Effector CD4-positive, alpha-beta T cell (primary cell): ENCODE results near the gene RXFP4. TPM values are rescaled to one million over a fixed set of nuclear protein-coding genes. Genes with fewer than 3 reads are reported as not detected.
"Not testable (repeated sequence)": the region's sequence is repeated elsewhere in the genome, so short reads cannot be mapped to it uniquely, and the experiment has no call there.

Experiments
- DNase-seq: peaks from one replicate; pipeline ENCODE4 v3.0.0-alpha.2; 2020
- total RNA-seq: gene quantifications from one replicate; lab custom pipeline; 2026; lab: John Stamatoyannopoulos, UW

The RXFP4 gene
- total RNA-seq: not detected

DNA sequence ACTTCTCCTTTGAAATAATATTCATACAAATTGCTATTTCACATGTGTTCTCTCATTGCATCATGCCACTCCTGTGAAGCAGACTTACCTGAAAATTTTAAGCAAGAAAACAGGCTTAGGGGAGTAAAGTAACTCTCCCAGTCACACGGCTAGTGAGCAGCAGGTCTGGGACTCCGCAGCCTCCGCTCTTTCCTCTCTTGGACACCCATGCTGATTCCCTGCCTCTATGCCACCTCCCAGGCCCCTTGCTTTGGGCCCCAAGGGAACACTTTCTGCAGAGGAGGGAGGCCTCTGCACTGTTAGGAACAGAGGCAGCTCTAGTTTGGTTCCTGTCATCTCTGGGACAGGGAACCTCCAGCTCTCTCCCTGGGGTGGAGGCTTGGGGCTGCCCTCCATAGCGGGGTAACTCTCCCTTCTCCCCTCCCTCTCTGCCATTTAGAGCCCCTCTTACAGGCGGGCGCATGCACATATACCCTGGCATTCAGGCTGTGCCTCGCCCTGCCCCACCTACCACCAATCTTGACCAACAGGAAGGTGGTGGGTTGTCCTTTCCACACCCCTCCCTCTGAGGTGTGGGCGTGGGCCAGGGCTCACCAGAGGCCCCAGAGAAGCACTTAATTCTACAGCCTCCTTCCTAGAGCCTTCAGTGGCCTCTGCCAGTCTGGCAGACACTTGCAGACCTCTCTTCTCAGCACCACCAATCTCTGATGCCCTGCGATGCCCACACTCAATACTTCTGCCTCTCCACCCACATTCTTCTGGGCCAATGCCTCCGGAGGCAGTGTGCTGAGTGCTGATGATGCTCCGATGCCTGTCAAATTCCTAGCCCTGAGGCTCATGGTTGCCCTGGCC is at the start of gene RXFP4:
RXFP4 (plus strand) TSS at position 646 of the 852 bp plus-strand sequence; CDS start at position 718, 72 bp downstream.
- no peak for DNase-seq

GRCh38 chr1:155892796-155893195 is 48.6 kb upstream of the RXFP4 start:
- no peak for DNase-seq

DNA sequence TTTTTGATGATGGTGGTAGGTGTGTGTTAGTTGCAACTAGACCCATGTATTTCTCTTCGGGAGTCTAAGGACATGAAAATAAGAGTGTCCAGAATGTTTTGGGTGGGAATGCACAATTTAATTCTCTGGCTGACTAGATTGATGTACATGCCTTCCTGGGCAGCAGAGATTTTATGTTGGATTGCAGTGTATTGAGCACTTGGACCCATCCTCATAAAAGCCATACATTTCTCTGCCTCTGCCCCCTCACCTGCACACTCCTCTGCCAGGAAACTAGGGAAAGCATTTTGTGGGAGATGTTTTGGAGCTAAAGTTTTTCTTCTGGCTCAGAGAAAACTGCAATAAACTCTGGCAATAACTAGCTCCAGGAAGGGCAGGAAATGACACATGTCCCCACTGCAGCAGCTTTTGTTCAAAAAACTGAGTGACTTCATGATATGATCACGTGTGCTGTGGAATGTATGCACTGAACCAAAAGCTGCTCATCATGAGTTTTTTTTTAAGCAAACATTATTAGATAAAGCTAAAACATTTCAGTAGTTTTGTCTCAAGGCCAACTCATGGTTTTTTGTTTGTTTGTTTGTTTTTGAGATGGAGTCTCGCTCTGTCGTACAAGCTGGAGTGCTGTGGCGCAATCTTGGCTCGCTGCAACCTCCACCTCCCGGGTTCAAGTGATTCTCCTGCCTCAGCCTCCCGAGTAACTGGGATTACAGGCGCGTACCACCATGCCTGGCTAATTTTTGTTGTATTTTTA is 47.9 kb upstream of the RXFP4 start:
- no peak for DNase-seq

DNA sequence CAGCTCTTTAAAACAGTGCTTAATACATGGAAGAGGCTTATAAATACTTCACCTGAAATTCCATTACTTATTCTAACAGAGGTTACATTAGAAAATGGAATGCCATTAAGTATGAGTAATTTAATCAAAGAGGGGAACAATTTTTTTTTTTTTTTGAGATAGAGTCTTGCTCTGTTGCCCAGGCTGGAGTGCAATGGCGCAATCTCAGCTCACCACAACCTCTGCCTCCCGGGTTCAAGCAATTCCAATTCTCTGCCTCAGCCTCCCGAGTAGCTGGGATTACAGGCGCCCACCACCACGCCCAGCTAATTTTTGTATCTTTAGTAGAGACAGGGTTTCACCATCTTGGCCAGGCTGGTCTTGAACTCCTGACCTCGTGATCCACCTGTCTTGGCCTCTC is 45.8 kb upstream of the RXFP4 start:
- DNase-seq: not testable (repeated sequence)

- not testable (repeated sequence) for DNase-seq
Measured at GRCh38 chr1:155896476-155896875, 45.0 kb upstream of the RXFP4 start.

DNA sequence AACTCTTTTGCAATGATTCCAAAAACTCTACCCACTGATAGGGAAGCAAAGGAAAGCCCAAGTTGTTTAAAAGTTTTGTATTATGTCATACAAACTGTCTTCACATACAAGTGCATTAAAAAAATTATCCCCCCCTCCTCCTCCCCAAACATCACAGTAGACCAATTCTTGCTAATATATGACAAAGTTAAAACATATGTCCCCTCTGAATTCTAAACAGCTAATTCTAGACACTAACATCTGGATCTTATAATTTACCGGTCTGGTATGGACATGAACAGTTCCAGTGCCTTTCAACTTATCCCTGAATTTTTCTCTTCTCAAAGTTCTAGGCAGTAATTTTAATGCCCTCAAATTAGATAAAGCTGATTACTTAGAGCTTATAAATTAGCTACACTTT is 43.7 kb upstream of the RXFP4 start:
- no peak for DNase-seq

DNA sequence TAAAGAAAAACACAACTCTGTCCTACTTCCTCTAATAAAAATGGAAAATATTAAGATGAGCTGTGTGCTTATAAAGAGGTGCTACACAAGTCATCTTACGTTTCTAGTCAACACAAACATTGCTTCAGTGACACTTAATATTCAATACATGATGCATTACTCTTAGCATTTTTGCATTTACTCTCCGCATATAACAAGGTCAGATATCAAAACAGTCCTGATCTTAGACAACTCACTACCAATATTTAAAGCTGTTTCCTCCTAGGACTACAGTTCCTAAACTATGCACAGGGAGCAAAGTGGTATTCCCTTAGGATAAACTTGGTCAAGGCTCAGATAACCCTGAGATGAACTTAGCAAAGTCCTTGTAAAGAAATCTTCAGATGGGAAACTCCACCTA is 42.5 kb upstream of the RXFP4 start:
- DNase-seq: no peak

DNA sequence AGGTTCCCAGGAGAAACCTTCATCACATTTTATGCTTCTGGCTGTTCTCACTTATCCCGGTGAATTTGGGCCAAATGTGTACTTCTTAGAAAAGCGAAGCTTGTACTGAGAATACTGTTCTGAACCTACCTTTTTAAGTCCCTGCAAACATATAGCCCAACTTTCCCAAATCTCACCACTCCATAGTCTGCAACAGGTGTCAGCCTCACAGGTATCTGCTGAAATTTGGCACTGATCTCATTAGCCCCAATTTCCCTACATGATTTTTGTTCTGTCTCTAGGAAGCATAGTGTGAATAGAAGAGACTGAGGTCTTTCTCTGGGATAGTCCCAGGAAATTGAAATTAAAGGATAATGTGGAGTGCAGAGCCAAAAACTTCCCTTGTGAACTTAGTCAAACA is 41.8 kb upstream of the RXFP4 start:
- DNase-seq: no peak

DNA sequence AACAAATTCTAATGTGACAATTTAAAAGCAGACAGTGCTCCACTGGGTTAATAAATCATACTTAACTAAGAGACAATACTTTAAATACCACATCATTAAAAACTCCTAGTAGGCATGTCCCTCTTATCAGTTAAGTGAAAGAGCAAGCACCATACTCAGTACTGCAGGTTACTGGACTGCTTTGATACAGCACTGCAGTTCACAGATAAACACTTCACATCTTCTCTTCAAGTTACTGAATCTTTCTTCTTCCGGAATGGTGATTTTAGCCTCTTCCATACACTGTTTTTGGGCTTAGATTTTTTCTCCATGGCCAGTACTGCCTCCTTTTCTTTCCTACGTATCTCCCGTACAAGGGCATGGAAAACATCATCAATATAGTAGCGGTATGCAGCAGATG is 41.3 kb upstream of the RXFP4 start:
- DNase-seq: no peak

DNA sequence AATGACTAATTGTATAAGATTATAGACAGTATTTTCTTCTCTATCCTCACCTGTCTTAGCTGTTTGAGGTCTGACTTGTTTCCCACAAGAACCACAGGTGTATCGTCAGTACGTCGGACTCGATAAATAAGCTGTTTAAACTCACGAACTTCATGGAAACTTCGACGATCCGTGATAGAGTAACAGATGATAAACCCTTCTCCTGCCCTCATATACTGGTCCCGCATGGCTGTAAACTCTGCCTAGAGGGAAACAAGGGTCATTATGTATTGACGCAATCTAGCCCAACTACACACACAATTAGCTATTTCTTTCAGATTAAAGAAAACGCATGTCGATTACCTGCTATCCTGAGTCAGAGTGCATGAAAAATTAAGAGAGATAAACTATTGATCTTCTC is 37.2 kb upstream of the RXFP4 start:
- DNase-seq: no peak

GRCh38 chr1:155909894-155910293 is 31.5 kb upstream of the RXFP4 start:
- no peak for DNase-seq

DNA sequence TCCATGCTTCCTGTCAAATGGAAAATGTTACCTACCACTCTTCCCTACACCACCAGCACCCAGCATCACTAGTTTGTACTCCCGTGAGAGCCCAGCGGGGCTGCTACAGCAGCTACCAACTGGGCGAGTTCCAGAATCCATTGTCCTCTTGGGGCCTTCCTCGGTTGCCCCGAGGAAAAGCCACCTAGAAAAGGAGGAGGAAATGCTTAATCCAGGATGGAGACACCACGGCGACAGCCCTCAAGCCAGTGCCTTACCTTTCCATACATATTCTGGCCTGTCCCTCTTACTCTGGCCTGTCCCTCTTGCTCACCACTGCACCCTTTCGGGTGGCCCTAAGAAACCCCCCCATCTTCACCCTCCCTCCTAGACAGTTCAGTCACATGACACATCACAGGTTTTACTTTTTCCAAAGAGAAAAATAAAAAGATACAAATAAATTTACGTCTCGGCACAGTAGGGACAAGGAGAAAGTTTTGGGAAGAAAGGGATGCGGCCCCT is 30.8 kb upstream of the RXFP4 start:
- DNase-seq: no peak

DNA sequence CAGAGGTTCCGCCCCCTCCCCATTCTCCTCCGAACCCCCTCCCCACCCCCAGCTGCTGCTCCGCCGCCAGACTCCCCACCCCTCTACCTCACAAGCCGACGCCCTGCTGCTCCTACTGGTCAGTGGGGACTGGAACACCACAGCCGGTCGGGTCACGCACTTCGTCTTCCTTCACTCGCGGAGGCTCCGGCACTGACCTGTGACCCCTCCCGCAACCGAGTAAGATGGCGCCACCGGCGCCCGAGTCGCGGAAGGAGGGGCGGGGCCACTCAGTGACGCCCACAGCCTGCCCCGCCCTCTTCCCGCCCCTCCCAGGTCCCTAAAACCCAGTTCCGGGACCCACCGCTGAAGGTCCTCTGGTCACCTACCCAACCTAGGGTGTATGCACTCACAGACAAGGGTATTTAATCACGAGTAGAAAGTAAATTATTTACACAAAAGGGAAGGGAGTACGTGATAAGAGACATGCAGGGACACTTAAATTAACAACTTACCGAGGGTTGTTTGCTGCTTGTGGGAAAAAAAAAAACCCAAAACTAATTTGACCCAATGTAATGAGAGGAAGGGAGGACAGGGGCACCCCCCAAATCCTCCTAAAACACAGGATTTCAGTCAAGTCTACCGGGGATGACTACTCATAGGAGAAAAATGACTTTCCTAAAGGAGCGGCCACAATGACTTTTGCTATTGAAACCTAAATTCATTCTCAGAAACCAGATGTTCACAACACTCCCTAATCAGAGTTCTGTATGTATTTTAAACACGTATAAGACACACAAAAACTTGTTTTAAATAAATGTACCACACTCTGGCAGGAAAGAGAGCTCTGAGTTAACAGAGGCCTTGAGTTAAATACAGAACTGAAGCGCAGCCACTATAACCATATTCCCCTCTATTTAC is 30.0 kb upstream of the RXFP4 start, which contains the start of gene RIT1:
RIT1 (minus strand) TSS at position 194 of the 900 bp plus-strand sequence. CDS start 588 bp downstream, outside the sequence.
- peak; percentile 83 for DNase-seq

GRCh38 chr1:155912056-155912536 is 29.3 kb upstream of the RXFP4 start:
- no peak for DNase-seq

GRCh38 chr1:155913969-155914757 is 27.3 kb upstream of the RXFP4 start:
- DNase-seq: no peak

DNA sequence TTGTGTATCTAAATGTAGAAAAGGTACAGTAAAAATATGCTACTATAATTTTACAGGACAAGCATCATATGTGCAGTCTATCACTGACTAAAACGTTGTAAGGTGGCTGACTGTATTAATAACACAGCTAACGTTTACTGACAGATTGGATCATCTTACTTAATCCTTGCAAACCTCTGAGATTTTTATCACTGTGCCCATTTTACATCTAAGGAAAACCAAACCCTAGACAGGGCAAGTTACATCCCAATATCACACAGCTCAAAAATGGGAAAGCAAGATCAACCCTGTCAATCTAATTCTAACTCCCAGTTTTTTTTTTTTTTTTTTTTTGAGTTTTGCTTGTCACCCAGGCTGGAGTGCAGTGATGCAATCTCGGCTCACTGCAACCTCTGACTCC is 22.8 kb upstream of the RXFP4 start:
- no peak for DNase-seq

DNA sequence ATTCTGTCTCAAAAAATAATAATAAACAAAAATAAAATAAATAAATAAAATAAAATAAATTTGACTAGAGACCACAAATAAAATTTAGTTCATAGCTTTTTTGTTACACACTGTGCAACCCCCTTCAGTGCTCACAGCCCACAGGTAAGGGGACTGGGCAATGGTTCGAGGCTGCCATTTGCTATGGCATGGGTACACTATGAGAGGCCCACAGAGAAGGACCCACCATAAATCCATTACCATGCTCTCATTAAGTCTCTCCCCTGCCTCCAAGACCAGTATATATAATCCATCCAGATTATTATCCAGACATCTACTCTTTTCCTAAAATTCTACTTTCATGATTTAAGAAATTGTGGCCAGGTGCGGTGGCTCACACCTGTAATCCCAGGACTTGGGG is 21.6 kb upstream of the RXFP4 start:
- DNase-seq: no peak

GRCh38 chr1:155920717-155921116 is 20.7 kb upstream of the RXFP4 start:
- DNase-seq: no peak

DNA sequence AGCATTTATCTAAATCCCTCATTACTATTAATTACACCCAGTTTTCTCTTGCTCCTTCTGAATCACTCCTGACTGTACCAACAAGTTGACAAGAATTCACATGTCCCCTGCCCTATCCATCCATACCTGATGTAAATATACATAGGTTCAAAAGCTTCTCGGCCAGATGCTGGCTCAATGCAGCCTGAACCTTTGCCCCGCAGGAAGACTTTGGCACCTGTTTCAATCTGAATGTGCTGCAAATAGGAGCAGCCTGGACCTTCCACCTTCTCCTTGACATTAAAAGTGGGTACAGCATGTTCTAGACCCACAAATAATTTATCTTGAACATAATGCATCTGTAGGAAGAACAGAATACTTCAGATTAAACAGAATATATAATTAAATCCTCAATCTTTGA is 15.9 kb upstream of the RXFP4 start:
- DNase-seq: no peak

DNA sequence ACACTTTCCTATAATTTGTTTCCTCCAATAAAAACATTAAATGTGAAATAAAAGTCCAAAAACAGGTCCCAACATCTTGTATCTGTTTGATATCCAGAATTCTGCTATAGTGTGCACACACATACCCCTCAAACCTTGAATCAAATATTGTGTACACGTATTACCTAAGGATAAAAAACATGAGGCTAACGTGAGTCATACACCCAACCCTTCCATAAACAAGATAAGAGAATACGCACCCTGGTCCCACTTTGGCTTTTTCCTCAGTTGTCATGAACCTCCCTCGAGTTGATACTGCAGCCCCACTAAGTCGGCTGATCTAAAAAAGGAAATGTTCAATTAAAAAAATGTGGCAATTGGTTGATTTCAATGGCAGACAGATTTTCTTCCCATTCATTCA is 12.4 kb upstream of the RXFP4 start:
- no peak for DNase-seq

GRCh38 chr1:155930725-155931124 is 10.7 kb upstream of the RXFP4 start:
- DNase-seq: not testable (repeated sequence)
